Measurements from ENCODE around the gene TMEM163. TPM values are rescaled to one million over a fixed set of nuclear protein-coding genes. Genes with fewer than 3 reads are reported as not detected.
A peak's percentile ranks its signal among the peaks of the same experiment; 100 is the strongest.

The TMEM163 gene
- total RNA-seq, 2 experiments from 2014 or later, result 0.14 to 0.19 TPM

DNA sequence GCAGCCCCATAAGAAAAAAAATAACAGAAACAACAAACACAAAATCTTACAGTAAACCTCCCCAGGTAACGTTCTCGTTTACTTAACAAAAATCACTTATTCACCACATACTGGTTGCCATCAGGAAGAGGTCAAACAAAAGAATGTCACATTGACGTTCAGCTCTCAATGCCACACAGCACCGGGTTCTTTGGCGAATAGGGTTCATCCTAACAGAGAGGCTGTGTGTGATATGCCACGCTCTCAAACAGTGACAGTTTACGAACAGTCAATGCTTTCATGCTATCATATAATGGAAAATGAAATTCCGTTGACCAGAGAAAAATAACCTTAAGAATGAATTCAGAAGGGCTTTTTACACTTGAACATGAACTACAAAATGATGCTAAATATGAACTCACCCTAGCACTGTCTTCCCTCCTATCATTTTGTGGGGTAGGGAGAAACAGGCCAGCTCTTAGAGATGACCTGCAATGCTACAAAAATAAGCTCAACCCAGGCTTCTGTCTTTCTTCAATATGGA, 2.0 kb downstream of the TMEM163 start:
- H3K4me1 Mint-ChIP-seq, result peaks cover 26% of the 10 kb centered on the region
- peaks cover 80% of the 10 kb centered on the region for H3K27me3 Mint-ChIP-seq
- H3K36me3 Mint-ChIP-seq, result no peaks in the 10 kb centered on the region
- H3K9me3 Mint-ChIP-seq, result no peaks in the 10 kb centered on the region
- H3K4me3 Mint-ChIP-seq, result peak overlapping the region; percentile 47
- POLR2A ChIA-PET, result no interaction called here
- ATAC-seq (ENCODE audit: low read depth), result no peak
- no peak overlapping the region for H3K27ac Mint-ChIP-seq
- no peak for DNase-seq

DNA sequence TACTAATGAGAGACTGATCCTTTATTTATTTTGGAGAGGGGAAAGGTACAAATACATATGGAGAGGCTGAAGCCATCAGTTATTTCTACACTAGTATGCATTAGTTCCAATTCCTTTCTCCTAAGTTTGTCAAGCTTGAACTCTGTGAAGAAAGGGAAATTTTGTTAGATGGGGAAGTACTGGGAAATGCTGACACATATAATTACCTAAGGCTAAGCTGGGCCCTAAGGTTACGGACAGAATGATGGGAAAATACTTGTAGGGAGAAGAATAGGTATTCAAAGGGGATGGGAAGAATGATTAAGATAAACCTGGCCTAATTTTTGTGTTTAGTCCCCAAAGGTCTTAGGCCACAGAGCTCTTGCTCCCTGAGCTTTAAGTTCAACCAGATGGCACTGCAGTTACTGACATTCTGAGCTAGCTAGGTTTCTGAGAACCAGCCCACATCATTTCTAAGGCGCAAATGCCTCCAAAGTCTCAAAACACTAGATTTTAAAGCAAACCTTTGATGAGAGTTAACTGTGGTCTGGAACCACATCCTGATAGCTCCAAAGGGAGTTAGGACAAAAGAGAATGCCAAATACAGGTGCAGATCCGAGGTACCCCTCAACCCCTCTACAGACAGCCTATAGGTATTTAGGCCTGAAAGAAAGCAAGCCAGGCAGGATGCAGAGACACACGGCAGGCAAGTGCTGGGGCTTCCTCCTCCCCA, 2.7 kb downstream of the TMEM163 start:
- Mint-ChIP-seq H3K27ac (no peak overlapping the region), H3K4me1 (peaks cover 26% of the 10 kb centered on the region), H3K4me3 (no peak overlapping the region), H3K27me3 (peaks cover 80% of the 10 kb centered on the region), H3K36me3 (no peaks in the 10 kb centered on the region), H3K9me3 (no peaks in the 10 kb centered on the region)
- POLR2A ChIA-PET, result no interaction called here
- ATAC-seq (ENCODE audit: low read depth) (peak; percentile 20), DNase-seq (no peak)

DNA sequence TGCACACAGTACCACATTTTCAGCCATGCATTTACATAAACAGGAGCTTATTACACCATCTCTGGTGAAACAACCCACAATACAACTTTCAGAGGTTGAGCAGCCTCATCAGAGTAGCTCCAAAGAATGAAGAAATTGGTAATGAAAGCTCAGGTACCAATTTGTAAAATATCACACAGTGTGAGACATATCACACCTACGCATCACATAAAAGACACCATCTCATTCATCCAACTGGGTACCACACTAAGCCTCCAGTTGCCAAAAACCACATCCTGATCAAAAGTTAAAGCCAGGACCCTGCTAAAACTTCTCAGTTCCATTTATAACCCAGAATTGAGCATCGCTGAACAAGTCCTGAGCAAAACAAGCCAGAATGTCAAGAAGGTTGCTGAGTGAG, 4.6 kb downstream of the TMEM163 start:
- peaks cover 79% of the 10 kb centered on the region for H3K27me3 Mint-ChIP-seq
- POLR2A ChIA-PET, result no interaction called here
- H3K27ac Mint-ChIP-seq, result no peak overlapping the region
- DNase-seq (no peak), ATAC-seq (ENCODE audit: low read depth) (peak; percentile 21)
- H3K36me3 Mint-ChIP-seq, result no peaks in the 10 kb centered on the region
- H3K4me3 Mint-ChIP-seq, result no peak overlapping the region
- no peaks in the 10 kb centered on the region for H3K9me3 Mint-ChIP-seq
- H3K4me1 Mint-ChIP-seq, result peaks cover 26% of the 10 kb centered on the region

DNA sequence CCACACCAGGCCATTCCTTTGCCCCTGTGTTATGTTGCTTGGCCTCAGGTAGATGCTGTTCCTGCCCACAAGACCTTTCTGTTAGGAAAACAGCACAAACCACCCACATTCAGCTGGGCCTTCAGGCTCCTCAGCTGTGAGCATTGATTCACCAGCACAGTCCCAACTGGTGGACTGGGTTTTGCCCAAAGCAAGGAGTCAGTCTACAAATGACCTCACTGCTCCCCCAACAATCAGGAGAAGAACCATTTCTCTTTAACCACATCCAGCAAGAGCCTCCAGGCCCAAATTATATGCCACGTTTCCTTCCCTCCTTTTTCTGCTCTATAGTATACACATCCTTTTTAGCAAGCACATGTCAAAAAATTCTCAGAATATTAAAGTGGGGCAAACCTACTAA, 5.2 kb downstream of the TMEM163 start:
- peaks cover 26% of the 10 kb centered on the region for H3K4me1 Mint-ChIP-seq
- H3K4me3 Mint-ChIP-seq, result no peak overlapping the region
- DNase-seq, result no peak
- POLR2A ChIA-PET, result no interaction called here
- no peaks in the 10 kb centered on the region for H3K36me3 Mint-ChIP-seq
- H3K9me3 Mint-ChIP-seq, result no peaks in the 10 kb centered on the region
- ATAC-seq (ENCODE audit: low read depth), result no peak
- H3K27me3 Mint-ChIP-seq, result peaks cover 85% of the 10 kb centered on the region
- no peak overlapping the region for H3K27ac Mint-ChIP-seq

DNA sequence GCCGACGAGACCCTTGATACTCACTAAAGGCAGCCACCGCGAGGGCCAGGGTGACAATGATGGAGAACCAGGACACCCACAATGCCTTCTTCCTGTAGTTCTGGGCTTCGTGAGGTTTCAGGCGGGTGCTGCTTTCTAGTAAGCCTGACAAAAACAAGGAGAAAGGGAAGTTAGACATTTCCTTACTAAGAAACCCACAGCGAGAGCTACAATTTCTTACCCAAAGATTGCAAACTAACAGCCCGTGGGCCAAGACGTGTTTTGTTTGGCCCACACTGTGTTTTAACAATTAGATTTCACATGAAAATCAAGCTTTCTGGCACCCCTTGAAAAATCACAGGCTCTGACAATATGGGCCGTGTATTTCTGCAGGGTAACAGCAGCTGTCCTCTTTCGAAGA, 5.6 kb downstream of the TMEM163 start:
- Mint-ChIP-seq H3K4me3 (no peak overlapping the region), H3K36me3 (no peaks in the 10 kb centered on the region), H3K27me3 (peaks cover 86% of the 10 kb centered on the region), H3K4me1 (peaks cover 26% of the 10 kb centered on the region), H3K9me3 (no peaks in the 10 kb centered on the region), H3K27ac (no peak overlapping the region)
- POLR2A ChIA-PET, result no interaction called here
- ATAC-seq (ENCODE audit: low read depth) (no peak), DNase-seq (no peak)

DNA sequence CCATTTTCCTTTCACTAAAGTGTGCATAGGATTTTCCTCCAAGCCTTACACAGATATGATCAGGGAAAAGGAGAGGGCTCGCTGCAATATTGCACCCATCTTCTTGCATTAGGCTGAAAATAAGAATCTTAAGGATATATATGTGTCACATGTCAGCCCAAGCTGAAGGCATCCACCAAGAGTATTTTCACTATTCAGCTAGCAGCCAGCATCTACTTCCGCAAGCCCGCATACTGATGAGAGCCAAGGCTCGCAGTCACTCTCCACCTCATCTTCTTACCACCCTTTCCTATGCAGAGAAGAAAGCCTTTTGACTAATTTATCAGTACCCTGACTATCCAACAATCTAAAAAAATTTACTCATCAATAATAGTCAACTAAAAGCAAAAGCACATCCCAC, 6.1 kb downstream of the TMEM163 start:
- H3K4me1 Mint-ChIP-seq, result peaks cover 25% of the 10 kb centered on the region
- POLR2A ChIA-PET, result no interaction called here

DNA sequence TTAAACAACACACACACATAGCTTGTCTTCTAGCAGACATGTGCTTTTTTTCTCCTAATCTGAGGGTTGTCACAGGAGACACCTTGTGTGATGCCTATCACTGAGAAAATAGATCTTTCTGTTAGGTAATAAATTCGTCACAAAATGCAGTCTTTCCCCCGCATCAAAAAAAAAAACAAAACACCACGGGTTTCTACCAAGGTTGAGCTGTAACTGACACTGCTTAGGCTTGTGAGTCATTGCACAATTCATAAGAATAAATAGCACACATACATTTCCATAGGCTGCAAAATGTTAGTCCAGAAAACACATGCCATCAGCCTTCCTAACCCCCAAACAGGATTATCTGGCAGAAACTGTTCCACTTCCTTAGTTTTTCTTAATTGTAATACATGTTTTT, 6.5 kb downstream of the TMEM163 start:
- H3K9me3 Mint-ChIP-seq, result no peaks in the 10 kb centered on the region
- peaks cover 86% of the 10 kb centered on the region for H3K27me3 Mint-ChIP-seq
- H3K27ac Mint-ChIP-seq, result no peak overlapping the region
- H3K4me1 Mint-ChIP-seq, result peaks cover 23% of the 10 kb centered on the region
- POLR2A ChIA-PET, result no interaction called here
- no peak overlapping the region for H3K4me3 Mint-ChIP-seq
- H3K36me3 Mint-ChIP-seq, result no peaks in the 10 kb centered on the region
- ATAC-seq (ENCODE audit: low read depth), result no peak
- DNase-seq, result no peak

More for the DNA sequence above, 6.1 kb downstream of the TMEM163 start:
- Mint-ChIP-seq H3K4me3 (no peak overlapping the region), H3K9me3 (no peaks in the 10 kb centered on the region), H3K27me3 (peaks cover 87% of the 10 kb centered on the region), H3K36me3 (no peaks in the 10 kb centered on the region), H3K27ac (no peak overlapping the region)
- no peak for DNase-seq
- no peak for ATAC-seq (ENCODE audit: low read depth)

DNA sequence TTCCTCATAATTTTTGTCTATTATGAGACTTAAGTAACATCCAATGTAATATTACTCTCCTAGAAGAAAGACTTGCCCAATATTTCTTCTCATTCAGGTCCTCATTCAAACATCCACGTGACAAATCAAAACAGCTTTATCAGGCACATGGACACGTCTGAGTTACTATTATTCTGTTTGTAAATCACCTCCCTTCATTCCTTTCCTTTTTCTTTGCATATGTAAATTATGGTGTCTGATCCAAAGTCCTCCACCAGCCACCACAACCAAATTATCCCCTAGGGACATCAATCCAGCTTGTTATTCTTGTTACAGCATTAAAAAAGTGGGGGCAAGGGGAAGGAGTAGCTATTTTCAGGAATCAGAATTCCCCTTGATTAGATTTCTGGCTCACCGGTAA, 7.1 kb downstream of the TMEM163 start:
- ATAC-seq (ENCODE audit: low read depth) (no peak), DNase-seq (no peak)
- Mint-ChIP-seq H3K36me3 (no peaks in the 10 kb centered on the region), H3K27me3 (peaks cover 85% of the 10 kb centered on the region), H3K9me3 (no peaks in the 10 kb centered on the region), H3K27ac (no peak overlapping the region), H3K4me3 (no peak overlapping the region), H3K4me1 (peaks cover 24% of the 10 kb centered on the region)
- POLR2A ChIA-PET, result no interaction called here

DNA sequence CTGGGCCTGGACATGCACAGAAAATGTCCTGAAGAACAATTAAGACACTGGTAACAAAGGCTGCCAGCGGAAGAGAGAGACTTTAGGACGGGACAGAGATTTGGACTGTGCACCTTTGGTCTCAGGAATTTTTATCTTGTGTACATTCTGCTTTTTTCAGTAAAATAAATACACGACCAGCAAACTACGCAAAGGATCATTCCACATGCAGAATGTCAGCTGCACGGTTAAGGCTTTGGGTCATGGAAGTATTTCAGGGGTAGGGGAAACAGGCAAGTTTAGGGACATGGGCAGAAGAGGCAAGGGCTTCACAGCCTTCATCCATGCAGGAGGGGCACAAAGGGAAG, 11.5 kb downstream of the TMEM163 start:
- ATAC-seq (ENCODE audit: low read depth) (no peak), DNase-seq (no peak)
- POLR2A ChIA-PET, result no interaction called here
- H3K27me3 Mint-ChIP-seq, result peaks cover 86% of the 10 kb centered on the region
- H3K9me3 Mint-ChIP-seq, result no peaks in the 10 kb centered on the region
- H3K36me3 Mint-ChIP-seq, result no peaks in the 10 kb centered on the region
- peaks cover 7% of the 10 kb centered on the region for H3K4me1 Mint-ChIP-seq
- H3K27ac Mint-ChIP-seq, result no peak overlapping the region
- no peak overlapping the region for H3K4me3 Mint-ChIP-seq

DNA sequence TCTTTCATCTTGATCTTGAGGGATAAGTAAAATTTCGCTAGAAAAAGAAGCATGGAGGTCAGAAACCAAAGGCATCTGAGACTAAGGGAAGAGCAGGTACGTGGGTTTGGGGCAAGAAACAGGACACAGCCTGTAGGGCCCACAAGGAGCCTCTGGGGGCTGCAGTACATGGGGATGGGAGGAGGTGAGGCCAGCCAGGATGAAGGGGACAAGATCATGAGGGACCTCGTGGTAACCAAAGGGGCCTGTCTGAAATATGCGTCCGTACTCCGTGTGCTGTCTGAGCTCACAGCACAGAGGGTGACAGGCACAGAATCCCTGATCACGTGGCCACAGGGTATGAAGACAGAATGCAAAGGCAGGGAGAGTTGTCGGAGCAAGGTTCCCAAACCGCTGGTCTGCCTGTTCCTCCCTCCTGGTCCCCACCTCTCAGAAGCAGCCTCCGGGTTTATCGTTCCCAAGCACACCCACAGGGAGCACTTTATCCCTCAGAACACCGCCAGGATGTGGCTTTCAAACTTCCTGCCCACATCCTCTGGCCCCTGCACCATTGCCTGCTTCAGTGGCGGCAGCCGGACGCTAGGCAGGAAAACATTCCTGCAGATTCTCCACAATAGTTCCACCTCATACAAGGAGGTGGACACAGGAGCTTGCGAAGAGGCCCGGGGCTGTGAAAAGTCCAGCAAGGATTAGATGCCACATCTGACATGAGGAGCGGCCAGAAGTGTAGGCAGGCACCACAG, 12.0 kb downstream of the TMEM163 start:
- Mint-ChIP-seq H3K27ac (no peak overlapping the region), H3K4me1 (peaks cover 7% of the 10 kb centered on the region), H3K9me3 (no peaks in the 10 kb centered on the region), H3K36me3 (no peaks in the 10 kb centered on the region), H3K27me3 (peaks cover 85% of the 10 kb centered on the region), H3K4me3 (peak overlapping the region; percentile 53)
- POLR2A ChIA-PET, result no interaction called here
- DNase-seq, result no peak
- ATAC-seq (ENCODE audit: low read depth), result no peak

DNA sequence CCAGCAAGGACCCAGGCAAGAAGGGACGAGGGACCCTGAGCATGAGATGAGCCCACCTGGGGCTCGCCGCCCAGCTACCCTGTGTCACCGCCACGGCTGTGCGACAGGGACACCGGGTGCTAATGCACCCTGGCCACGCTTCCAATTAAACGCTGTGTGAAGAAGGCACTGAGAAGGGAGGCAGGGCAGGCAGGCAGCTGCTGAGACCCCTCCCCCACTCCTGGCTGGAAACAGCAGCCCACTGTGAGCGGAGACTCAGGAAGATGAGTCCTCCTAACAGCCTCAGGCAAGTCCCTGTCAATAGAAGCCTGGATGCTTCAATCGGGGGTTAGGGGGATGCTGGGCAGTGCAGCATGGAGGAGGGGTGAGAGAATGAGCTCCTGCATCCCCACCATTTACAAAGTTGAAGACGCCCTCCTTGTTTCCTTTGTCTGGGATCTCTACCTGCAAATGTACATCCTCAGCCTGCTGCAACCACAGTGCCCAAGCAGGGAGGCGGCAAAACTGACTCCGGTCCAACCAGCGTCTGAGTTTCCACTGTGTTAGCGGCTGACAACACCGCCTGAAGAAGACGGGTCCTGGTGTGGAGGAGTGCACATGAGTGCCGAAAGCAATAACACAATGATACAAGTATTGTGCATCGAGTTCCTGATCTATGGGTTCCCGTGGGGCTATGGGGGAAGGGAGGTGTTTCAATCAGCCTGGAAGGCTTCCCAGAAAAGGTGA, 12.8 kb downstream of the TMEM163 start:
- DNase-seq (no peak), ATAC-seq (ENCODE audit: low read depth) (no peak)
- Mint-ChIP-seq H3K4me3 (peak overlapping the region; percentile 53), H3K9me3 (no peaks in the 10 kb centered on the region), H3K27ac (no peak overlapping the region), H3K27me3 (peaks cover 84% of the 10 kb centered on the region), H3K36me3 (no peaks in the 10 kb centered on the region), H3K4me1 (peaks cover 7% of the 10 kb centered on the region)
- POLR2A ChIA-PET, result no interaction called here

DNA sequence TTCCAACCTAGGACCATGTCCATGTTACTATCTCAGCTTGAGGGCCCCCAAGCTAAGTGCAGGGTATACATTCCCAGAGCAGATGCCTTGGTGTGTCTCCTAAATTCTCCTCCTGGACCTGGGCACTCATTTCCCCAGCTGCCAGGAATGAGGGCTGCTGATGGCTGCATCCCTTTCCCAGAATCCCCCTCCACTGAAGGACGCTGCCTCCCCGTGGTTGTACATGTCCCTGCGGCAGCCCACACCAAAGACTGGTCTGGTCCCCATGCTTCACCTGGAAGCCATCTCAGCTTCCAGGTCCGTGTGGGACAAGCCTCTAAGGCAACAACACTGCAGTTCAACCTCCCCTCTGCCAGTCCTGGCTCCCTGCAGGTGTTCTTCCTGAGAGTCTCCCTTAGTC, 14.6 kb downstream of the TMEM163 start:
- H3K36me3 Mint-ChIP-seq, result no peaks in the 10 kb centered on the region
- H3K27ac Mint-ChIP-seq, result no peak overlapping the region
- DNase-seq, result no peak
- POLR2A ChIA-PET, result no interaction called here
- H3K4me3 Mint-ChIP-seq, result no peak overlapping the region
- H3K27me3 Mint-ChIP-seq, result peaks cover 74% of the 10 kb centered on the region
- H3K4me1 Mint-ChIP-seq, result peaks cover 7% of the 10 kb centered on the region
- no peaks in the 10 kb centered on the region for H3K9me3 Mint-ChIP-seq
- no peak for ATAC-seq (ENCODE audit: low read depth)

DNA sequence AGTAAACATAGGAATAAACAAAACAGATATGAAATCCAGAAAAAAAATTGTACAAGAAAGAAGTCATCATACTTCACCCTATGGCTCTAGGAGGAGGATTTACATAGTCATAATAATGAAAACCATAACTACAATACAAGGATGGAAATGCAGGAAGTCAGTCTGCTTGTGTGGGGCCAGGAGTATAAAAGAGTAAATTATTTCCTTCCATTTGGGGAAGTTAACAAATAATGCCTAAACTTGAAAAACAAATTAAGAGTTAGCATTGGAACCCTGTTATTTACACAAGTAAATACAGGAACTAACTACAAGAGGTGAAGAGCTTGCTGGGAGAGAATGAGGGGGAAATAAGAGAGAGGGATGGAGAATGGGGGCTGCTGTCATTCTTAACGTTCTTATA, 15.4 kb downstream of the TMEM163 start:
- peaks cover 7% of the 10 kb centered on the region for H3K4me1 Mint-ChIP-seq
- H3K36me3 Mint-ChIP-seq, result no peaks in the 10 kb centered on the region
- H3K27ac Mint-ChIP-seq, result no peak overlapping the region
- POLR2A ChIA-PET, result no interaction called here
- H3K9me3 Mint-ChIP-seq, result no peaks in the 10 kb centered on the region
- peaks cover 71% of the 10 kb centered on the region for H3K27me3 Mint-ChIP-seq
- no peak overlapping the region for H3K4me3 Mint-ChIP-seq
- DNase-seq, result no peak
- ATAC-seq (ENCODE audit: low read depth), result no peak

DNA sequence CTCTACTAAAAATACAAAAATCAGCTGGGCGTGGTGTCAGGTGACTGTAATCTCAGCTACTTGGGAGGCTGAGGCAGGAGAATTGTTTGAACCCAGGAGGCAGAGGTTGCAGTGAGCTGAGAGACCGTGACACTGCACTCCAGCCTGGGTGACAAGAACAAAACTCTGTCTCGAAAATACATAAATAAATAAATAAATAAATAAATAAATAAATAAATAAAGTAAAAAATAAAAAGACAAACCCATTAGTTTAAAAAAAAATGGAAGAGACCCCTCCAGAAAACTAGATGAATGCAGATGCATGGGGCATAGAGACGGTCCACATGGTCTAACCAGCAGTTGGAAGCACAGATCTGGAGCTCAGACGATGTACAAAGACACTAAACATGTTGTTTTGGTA, 18.1 kb downstream of the TMEM163 start:
- Mint-ChIP-seq H3K9me3 (no peaks in the 10 kb centered on the region), H3K4me1 (no peaks in the 10 kb centered on the region), H3K27me3 (peaks cover 67% of the 10 kb centered on the region), H3K4me3 (no peak overlapping the region), H3K36me3 (no peaks in the 10 kb centered on the region), H3K27ac (no peak overlapping the region)
- POLR2A ChIA-PET, result no interaction called here
- no peak for DNase-seq
- ATAC-seq (ENCODE audit: low read depth), result no peak
